ENCODE measurements around the gene KCNN2. TPM values are rescaled to one million over a fixed set of nuclear protein-coding genes. Genes with fewer than 3 reads are reported as not detected.

Gene KCNN2
- total RNA-seq, 4 donors from 2014 or later, result 0.17 to 1.3 (median 0.98) TPM

GRCh38 chr5:114415760-114416159 is 53.9 kb downstream of the KCNN2 start:
- TF ChIP-seq CTCF (IDR thresholded peaks at IDR 0.05), result no peak
- no peak for DNase-seq (ENCODE audit: low spot score in 2 of 2)
- intact Hi-C loops (cut with DNase I; ENCODE audit: low total_unique reads), result no loop called here
- no peak overlapping the region for H3K4me3 ChIP-seq (ENCODE audit: low read depth, poor library complexity, severe bottlenecking)
- 40 to 52% methylated on average over 1 of the region's 1 CpG for WGBS, 2 donors

GRCh38 chr5:114416254-114416653 is 54.4 kb downstream of the KCNN2 start:
- intact Hi-C loops (cut with DNase I; ENCODE audit: low total_unique reads), result no loop called here
- H3K4me3 ChIP-seq (ENCODE audit: low read depth, poor library complexity, severe bottlenecking), result no peak overlapping the region
- TF ChIP-seq POLR2A (IDR thresholded peaks at IDR 0.05) (no peak), CTCF (IDR thresholded peaks at IDR 0.05) (no peak)
- 86% methylated on average over 4 of the region's 4 CpGs for WGBS, 2 donors
- DNase-seq (ENCODE audit: low spot score in 2 of 2), result no peak

- TF ChIP-seq POLR2A (IDR thresholded peaks at IDR 0.05), result no peak
- TF ChIP-seq CTCF (IDR thresholded peaks at IDR 0.05), result no peak
- intact Hi-C loops (cut with DNase I; ENCODE audit: low total_unique reads), result no loop called here
- no peak for DNase-seq (ENCODE audit: low spot score in 2 of 2)
- 81 to 94% methylated on average over 2 of the region's 2 CpGs for WGBS, 2 donors
- no peak overlapping the region for H3K4me3 ChIP-seq (ENCODE audit: low read depth, poor library complexity, severe bottlenecking)
Measured at GRCh38 chr5:114417519-114417918, 55.6 kb downstream of the KCNN2 start.

GRCh38 chr5:114418176-114419066 is 56.6 kb downstream of the KCNN2 start:
- H3K4me3 ChIP-seq (ENCODE audit: low read depth, poor library complexity, severe bottlenecking), result no peak overlapping the region
- TF ChIP-seq CTCF (IDR thresholded peaks at IDR 0.05) (no peak), POLR2A (IDR thresholded peaks at IDR 0.05) (no peak)
- intact Hi-C loops (cut with DNase I; ENCODE audit: low total_unique reads), result no loop called here
- 58 to 66% methylated on average over 8 of the region's 8 CpGs for WGBS, 2 donors
- no peak for DNase-seq (ENCODE audit: low spot score in 2 of 2)

- WGBS, 2 donors, result 79 to 88% methylated on average over 1 of the region's 1 CpG
- no peak for DNase-seq (ENCODE audit: low spot score in 2 of 2)
- TF ChIP-seq POLR2A (IDR thresholded peaks at IDR 0.05) (no peak), CTCF (IDR thresholded peaks at IDR 0.05) (no peak)
- intact Hi-C loops (cut with DNase I; ENCODE audit: low total_unique reads), result no loop called here
- H3K4me3 ChIP-seq (ENCODE audit: low read depth, poor library complexity, severe bottlenecking), result no peak overlapping the region
Measured at GRCh38 chr5:114419067-114419388, 57.2 kb downstream of the KCNN2 start.

GRCh38 chr5:114419959-114420358 is 58.1 kb downstream of the KCNN2 start:
- no peak for TF ChIP-seq CTCF (IDR thresholded peaks at IDR 0.05)
- TF ChIP-seq POLR2A (IDR thresholded peaks at IDR 0.05), result no peak
- no peak overlapping the region for H3K4me3 ChIP-seq (ENCODE audit: low read depth, poor library complexity, severe bottlenecking)
- DNase-seq (ENCODE audit: low spot score in 2 of 2), result no peak
- intact Hi-C loops (cut with DNase I; ENCODE audit: low total_unique reads), result no loop called here
